SK-N-SH (cell line): ENCODE results near the gene LARP4.

Experiments
- CTCF ChIP-seq: fragments of 200-600 bp; sonication (generic); IDR thresholded peaks from 2 replicates; pipeline ENCODE4 v1.6.1; 2017; ENCODE audit warnings: antibody characterized with exemption, mild to moderate bottlenecking, moderate library complexity
- EZH2phosphoT487 ChIP-seq: fragments of 200-600 bp; sonication (generic); IDR thresholded peaks from 2 replicates; pipeline ENCODE4 v1.6.1; 2017; ENCODE audit warnings: low read depth, mixed run types, mild to moderate bottlenecking, antibody characterized with exemption, moderate library complexity, borderline replicate concordance
- GABPA ChIP-seq: IDR thresholded peaks from 2 replicates; pipeline ENCODE4 v1.4.0; 2012; ENCODE audit warnings: low read depth, mild to moderate bottlenecking
- GATA2 ChIP-seq: sonication (generic); formaldehyde crosslinking; IDR thresholded peaks from 2 replicates; pipeline ENCODE4 v1.5.0; 2020; ENCODE audit warnings: mild to moderate bottlenecking, missing genetic modification reagents
- JUND ChIP-seq: IDR thresholded peaks from 2 replicates; pipeline ENCODE4 v1.4.0; 2012
- MEF2A ChIP-seq: IDR thresholded peaks from 2 replicates; pipeline ENCODE4 v1.4.0; 2012; ENCODE audit warnings: low read depth, borderline replicate concordance
- NFIC ChIP-seq: IDR thresholded peaks from 2 replicates; pipeline ENCODE4 v1.4.0; 2012; ENCODE audit warnings: borderline replicate concordance
- RAD21 ChIP-seq: IDR thresholded peaks from 2 replicates; pipeline ENCODE4 v1.6.1; 2012; ENCODE audit warnings: mild to moderate bottlenecking, low read length
- REST ChIP-seq: IDR thresholded peaks from 2 replicates; pipeline ENCODE4 v1.6.1; 2012; ENCODE audit warnings: mild to moderate bottlenecking, low read depth, low read length, moderate library complexity
- RFX5 ChIP-seq: IDR thresholded peaks from 2 replicates; pipeline ENCODE4 v1.6.1; 2012; ENCODE audit warnings: mild to moderate bottlenecking, improper control_type of control experiment, low read length
- RXRA ChIP-seq: IDR thresholded peaks from 2 replicates; pipeline ENCODE4 v1.4.0; 2012; ENCODE audit warnings: low read depth, mild to moderate bottlenecking, borderline replicate concordance
- SIN3A ChIP-seq: IDR thresholded peaks from 2 replicates; pipeline ENCODE4 v1.6.1; 2012; ENCODE audit warnings: low read depth, mild to moderate bottlenecking, low read length, moderate library complexity, borderline replicate concordance
- SMC3 ChIP-seq: IDR thresholded peaks from 2 replicates; pipeline ENCODE4 v1.6.1; 2012; ENCODE audit warnings: low read depth, low read length, improper control_type of control experiment
- YY1 ChIP-seq: IDR thresholded peaks from 2 replicates; pipeline ENCODE4 v1.4.0; 2012; ENCODE audit warnings: low read depth, mild to moderate bottlenecking

- TF ChIP-seq CTCF (no peak), YY1 (no peak), MEF2A (no peak), NFIC (no peak), RFX5 (no peak), GATA2 (CRISPR knock-in tag) (no peak), GABPA (no peak), JUND (no peak), EZH2phosphoT487 (no peak), SIN3A (no peak), RXRA (no peak), REST (no peak), RAD21 (no peak), SMC3 (no peak)
Observed at GRCh38 chr12:50508414-50508813, 107.7 kb downstream of the LARP4 start.
